ENCODE measurements around the gene SSRP1. TPM values are rescaled to one million over a fixed set of nuclear protein-coding genes. Genes with fewer than 3 reads are reported as not detected.

The SSRP1 gene
- polyA plus RNA-seq, 2 of the 4 experiments (the other 2 are of a cell fraction): 288 to 357 TPM

GRCh38 chr11:57307666-57308270 is 27.9 kb downstream of the SSRP1 start:
- no peak for DNase-seq (ENCODE audit: low read depth in 1 of 2, low spot score in 1 of 2)
- TF ChIP-seq ZFP36 (IDR thresholded peaks at IDR 0.05; ENCODE audit: borderline replicate concordance, partially characterized antibody): no peak
- TF ChIP-seq KDM1A (IDR thresholded peaks at IDR 0.05; ENCODE audit: low read depth): no peak
- no peak for TF ChIP-seq FOXS1 (CRISPR knock-in tag; IDR thresholded peaks at IDR 0.05)
- no peak for TF ChIP-seq PHF8 (IDR thresholded peaks at IDR 0.05; ENCODE audit: borderline replicate concordance, low read depth)
- no peak for TF ChIP-seq TP53 (CRISPR knock-in tag; IDR thresholded peaks at IDR 0.05)
- TF ChIP-seq HES2 (IDR thresholded peaks at IDR 0.05): no peak
- TF ChIP-seq USF2 (IDR thresholded peaks at IDR 0.05): no peak
- WGBS (ENCODE audit: missing lambda C conversion rate): 84% methylated on average over 7 of the region's 7 CpGs
- ATAC-seq: no peak
- no peak for FAIRE-seq
- no peak overlapping the region for H3K27ac ChIP-seq
- ChIA-PET CTCF (interaction anchor here (1.0 to 2.1 kb wide), 4 partner anchors 9 to 59 kb away, joined by 3 to 7 read pairs (median 4); no protein-coding TSS in a partner anchor), POLR2A (interaction anchor here (0.6 kb wide), 1 partner anchor 9 kb away, joined by 3 read pairs; no protein-coding TSS in a partner anchor)
- peaks cover 59% of the 10 kb centered on the region for H3K4me1 ChIP-seq
- no peak overlapping the region for H3K4me3 ChIP-seq
- H3K4me2 ChIP-seq: peak overlapping the region; percentile 10; the same call in 1 of the 3 replicates
- H3K9me3 ChIP-seq: no peaks in the 10 kb centered on the region

GRCh38 chr11:57306940-57307565 is 28.6 kb downstream of the SSRP1 start:
- WGBS (ENCODE audit: missing lambda C conversion rate): 87% methylated on average over 9 of the region's 9 CpGs
- POLR2A ChIA-PET: interaction anchor here (0.6 kb wide), 1 partner anchor 8 kb away, joined by 3 read pairs; no protein-coding TSS in a partner anchor
- H3K27ac ChIP-seq: no peak overlapping the region

DNA sequence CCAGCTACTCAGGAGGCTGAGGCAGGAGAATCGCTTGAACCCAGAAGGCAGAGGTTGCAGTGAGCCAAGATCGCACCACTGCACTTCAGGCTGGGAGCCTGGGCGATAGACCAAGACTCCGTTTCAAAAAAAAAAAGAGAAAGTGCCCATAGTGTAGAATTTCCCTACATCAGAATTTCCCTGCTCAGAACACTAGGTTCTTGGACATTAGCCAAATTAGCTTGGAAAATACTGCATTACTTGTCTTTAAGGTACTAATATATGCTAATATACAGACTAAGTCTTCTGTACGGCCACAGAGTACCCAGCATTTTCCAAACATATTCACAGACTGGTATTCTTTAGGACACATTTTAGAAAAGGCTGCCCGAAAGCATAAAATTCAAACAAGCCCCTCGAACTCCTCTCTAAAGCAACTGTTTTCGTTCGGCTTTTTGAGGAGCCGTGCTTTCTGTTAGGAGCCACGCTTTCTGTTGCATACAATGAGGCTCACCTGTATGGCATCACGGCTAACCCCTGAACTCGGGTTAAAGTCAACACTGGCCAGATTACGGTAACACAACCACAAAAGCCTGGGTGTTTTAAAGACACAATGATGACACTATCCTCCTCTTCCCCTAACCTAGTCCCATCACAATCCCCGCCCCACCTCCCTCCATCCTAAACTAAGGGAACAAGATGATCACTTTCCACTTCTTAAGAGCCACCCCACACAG is 29.4 kb downstream of the SSRP1 start:
- H3K4me3 ChIP-seq: no peak overlapping the region
- 90% methylated on average over 15 of the region's 15 CpGs for WGBS (ENCODE audit: missing lambda C conversion rate)
- FAIRE-seq (no peak), ATAC-seq (no peak), DNase-seq (ENCODE audit: low read depth in 1 of 2, low spot score in 1 of 2) (no peak)
- H3K27ac ChIP-seq: no peak overlapping the region
- no peak overlapping the region for H3K4me2 ChIP-seq
- CTCF ChIA-PET: interaction anchor here (1.7 kb wide), 1 partner anchor 8 kb away, joined by 4 read pairs; no protein-coding TSS in a partner anchor
- peaks cover 47% of the 10 kb centered on the region for H3K4me1 ChIP-seq
- no peaks in the 10 kb centered on the region for H3K9me3 ChIP-seq
- POLR2A ChIA-PET: no interaction called here
- no peak for TF ChIP-seq ATOH8 (CRISPR knock-in tag; IDR thresholded peaks at IDR 0.05; ENCODE audit: low read depth)
- no peak for TF ChIP-seq ESRRA (IDR thresholded peaks at IDR 0.05; ENCODE audit: borderline replicate concordance, low read length)
- no peak for TF ChIP-seq SMC3 (IDR thresholded peaks at IDR 0.05)
- TF ChIP-seq ELK1 (IDR thresholded peaks at IDR 0.05; ENCODE audit: low read depth, low read length): no peak
- no peak for TF ChIP-seq RFX5 (IDR thresholded peaks at IDR 0.05)
- no peak for TF ChIP-seq EHMT2 (IDR thresholded peaks at IDR 0.05; ENCODE audit: low read depth)
- TF ChIP-seq TP53 (CRISPR knock-in tag; IDR thresholded peaks at IDR 0.05): no peak
- TF ChIP-seq JUNB (IDR thresholded peaks at IDR 0.05): no peak
- TF ChIP-seq HMGXB4 (CRISPR knock-in tag; IDR thresholded peaks at IDR 0.05; ENCODE audit: borderline replicate concordance): no peak
- TF ChIP-seq FOXS1 (CRISPR knock-in tag; IDR thresholded peaks at IDR 0.05): no peak
- TF ChIP-seq BHLHE40 (IDR thresholded peaks at IDR 0.05; ENCODE audit: low read depth, low read length): no peak
- no peak for TF ChIP-seq EP300 (IDR thresholded peaks at IDR 0.05)
- no peak for TF ChIP-seq EHF (CRISPR knock-in tag; IDR thresholded peaks at IDR 0.05)
- TF ChIP-seq USF2 (IDR thresholded peaks at IDR 0.05): no peak
- no peak for TF ChIP-seq SREBF2 (IDR thresholded peaks at IDR 0.05)
- no peak for TF ChIP-seq KDM5A (IDR thresholded peaks at IDR 0.05)
- TF ChIP-seq HOXB13 (CRISPR knock-in tag; IDR thresholded peaks at IDR 0.05; ENCODE audit: low read depth): no peak

More at GRCh38 chr11:57306940-57307565, 28.6 kb downstream of the SSRP1 start:
- DNase-seq (ENCODE audit: low read depth in 1 of 2, low spot score in 1 of 2) (no peak), FAIRE-seq (no peak), ATAC-seq (no peak)
- Histone ChIP-seq H3K4me1 (peaks cover 53% of the 10 kb centered on the region), H3K9me3 (no peaks in the 10 kb centered on the region), H3K4me3 (no peak overlapping the region), H3K4me2 (no peak overlapping the region)
- CTCF ChIA-PET: interaction anchor here (1.0 to 2.1 kb wide), 3 partner anchors 12 to 58 kb away, joined by 3 to 7 read pairs (median 4); no protein-coding TSS in a partner anchor
- no peak for TF ChIP-seq MAFK (IDR thresholded peaks at IDR 0.05; ENCODE audit: partially characterized antibody)
- TF ChIP-seq ZSCAN20 (CRISPR knock-in tag; IDR thresholded peaks at IDR 0.05): no peak
- TF ChIP-seq NR3C1 (IDR thresholded peaks at IDR 0.05): no peak
- TF ChIP-seq MAX (IDR thresholded peaks at IDR 0.05): no peak

All from A549 (cell line).